ENCODE results near the gene SEPTIN7.
A peak's percentile ranks its signal among the peaks of the same experiment; 100 is the strongest.

The SEPTIN7 gene

DNA sequence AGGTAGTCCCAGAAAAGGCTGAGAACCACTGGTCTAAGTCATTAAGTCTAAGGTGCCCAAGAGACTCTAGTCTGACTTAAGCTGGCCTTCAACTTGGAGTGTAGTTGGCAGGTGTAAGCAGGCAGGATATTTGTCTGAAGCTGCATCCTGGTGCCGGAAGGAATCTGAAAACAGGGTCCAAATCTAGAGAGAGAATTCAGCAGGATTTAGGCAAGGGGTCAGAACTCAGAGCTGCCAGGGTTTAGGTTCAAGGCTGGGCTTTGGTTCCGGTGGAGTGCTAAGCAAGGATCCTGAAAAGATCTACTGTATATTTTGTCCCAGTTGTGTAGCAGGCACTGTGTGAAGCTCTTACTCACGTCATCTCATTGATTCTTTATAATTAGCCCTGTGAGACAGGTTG lies 16.5 kb upstream of the SEPTIN7 start:
- DNase-seq = no peak
- intact Hi-C loops (cut with DNase I) = no loop called here

DNA sequence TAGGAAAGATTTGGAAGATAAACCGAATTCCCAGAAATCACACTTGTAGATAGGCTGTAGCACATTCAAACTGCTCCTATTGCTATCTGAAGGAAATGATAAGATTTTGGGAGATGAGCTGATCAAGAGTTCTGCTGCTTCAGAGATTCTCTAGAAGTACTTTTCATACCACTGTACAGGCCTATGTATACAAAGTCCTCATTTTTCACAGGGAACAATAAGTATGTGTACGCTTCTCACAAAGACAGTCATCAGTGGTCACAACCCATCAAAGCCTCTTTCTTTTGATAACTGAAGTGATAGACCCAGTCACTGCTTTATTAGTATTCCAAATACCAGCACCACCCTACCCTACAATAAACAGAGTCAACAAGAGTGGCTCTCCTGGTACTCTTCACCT lies 15.6 kb upstream of the SEPTIN7 start:
- intact Hi-C loops (cut with DNase I) = no loop called here

DNA sequence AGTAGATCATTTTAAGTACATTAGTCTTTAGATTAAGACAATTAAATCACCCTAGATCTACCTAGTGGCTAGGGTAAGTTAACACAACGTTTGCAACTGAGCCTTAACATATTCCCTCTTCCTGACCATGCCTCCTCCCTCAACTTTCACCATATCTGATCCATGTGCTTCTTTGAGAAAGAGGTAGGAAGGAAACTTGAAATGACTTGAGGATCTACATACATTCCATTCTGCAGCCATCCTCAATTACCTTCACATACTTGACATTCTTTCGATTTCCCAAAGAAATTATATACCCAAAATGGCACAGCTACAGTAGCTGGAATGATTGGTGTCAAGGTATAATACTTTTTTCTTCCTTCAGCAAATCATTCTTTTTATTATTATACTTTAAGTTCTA lies 12.9 kb upstream of the SEPTIN7 start:
- DNase-seq = no peak
- intact Hi-C loops (cut with DNase I) = no loop called here

More for the DNA sequence above, 15.6 kb upstream of the SEPTIN7 start:
- no peak for DNase-seq

DNA sequence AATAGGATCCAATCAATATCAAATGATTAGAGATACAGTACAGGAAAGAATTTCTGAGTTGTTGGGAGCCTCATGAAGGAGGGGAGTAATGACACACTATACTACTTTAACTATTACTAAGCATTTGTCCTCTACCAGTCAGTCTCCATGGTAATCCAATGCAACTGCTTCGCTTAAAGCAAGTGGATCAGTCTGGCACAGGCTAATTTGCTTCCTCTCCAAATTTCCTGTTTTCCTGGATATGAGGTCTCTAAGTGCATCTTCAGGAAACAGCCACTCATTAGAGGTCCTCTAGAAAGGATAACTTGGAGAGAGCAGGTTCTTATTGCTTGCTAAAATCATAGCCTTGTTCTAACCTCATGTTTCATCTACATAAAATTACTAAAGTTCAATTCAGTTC lies 8.4 kb upstream of the SEPTIN7 start:
- intact Hi-C loops (cut with DNase I) = loop anchor here (2.0 kb wide), 1 partner anchor 74 kb away; no protein-coding TSS in a partner anchor

DNA sequence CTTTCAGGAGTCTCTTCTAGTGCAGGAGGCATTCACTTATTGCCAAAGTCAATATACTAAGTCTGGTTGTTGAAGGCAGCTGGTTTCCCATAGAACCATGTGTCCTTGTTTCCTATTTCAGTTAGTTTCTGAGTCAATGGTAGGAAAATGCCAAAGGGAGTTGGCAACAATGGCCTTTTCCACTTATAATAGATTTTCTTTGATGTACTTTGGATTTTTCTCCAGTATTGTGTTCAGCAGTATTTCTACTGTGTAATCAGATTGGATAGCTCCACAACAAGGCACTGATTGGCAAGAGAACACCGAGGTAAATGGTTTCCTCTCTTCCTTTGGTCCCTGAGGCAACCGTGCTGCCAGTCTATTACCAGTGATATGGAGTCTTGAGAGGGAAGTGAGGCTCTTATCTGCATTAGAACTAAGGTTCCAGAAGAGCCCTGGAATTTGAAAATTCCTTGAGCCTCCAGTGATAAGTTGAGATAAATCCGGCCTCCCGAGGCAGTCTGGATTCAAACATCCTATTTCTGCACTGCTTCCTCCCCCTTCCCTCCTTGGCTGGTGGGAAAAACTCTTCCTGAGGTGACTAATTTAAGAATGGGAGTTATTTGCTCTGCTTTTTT lies 7.9 kb upstream of the SEPTIN7 start:
- no peak for DNase-seq
- intact Hi-C loops (cut with DNase I) = loop anchor here (2.0 kb wide), 1 partner anchor 74 kb away; no protein-coding TSS in a partner anchor

More for the DNA sequence above, 8.4 kb upstream of the SEPTIN7 start:
- DNase-seq = no peak

DNA sequence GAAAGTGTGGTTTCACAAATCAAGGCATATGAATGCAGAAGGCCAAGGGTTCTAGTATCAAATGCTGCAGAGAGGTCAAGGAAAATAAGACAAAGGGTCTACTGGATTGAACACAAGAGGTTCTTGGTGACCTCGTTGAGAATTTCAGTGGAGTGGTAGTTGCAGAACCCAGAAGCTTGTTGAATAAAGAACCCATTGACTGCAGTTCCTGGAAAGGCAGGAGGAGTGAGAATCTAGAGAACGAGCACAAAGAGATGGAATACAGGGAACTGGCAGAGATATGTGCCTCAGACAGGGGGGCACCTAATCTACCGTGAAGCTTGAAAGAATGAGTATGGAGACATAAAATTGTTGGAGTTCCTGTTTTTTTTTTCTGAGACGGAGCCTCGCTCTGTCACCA lies 3.5 kb upstream of the SEPTIN7 start:
- intact Hi-C loops (cut with DNase I) = no loop called here
- DNase-seq = no peak

DNA sequence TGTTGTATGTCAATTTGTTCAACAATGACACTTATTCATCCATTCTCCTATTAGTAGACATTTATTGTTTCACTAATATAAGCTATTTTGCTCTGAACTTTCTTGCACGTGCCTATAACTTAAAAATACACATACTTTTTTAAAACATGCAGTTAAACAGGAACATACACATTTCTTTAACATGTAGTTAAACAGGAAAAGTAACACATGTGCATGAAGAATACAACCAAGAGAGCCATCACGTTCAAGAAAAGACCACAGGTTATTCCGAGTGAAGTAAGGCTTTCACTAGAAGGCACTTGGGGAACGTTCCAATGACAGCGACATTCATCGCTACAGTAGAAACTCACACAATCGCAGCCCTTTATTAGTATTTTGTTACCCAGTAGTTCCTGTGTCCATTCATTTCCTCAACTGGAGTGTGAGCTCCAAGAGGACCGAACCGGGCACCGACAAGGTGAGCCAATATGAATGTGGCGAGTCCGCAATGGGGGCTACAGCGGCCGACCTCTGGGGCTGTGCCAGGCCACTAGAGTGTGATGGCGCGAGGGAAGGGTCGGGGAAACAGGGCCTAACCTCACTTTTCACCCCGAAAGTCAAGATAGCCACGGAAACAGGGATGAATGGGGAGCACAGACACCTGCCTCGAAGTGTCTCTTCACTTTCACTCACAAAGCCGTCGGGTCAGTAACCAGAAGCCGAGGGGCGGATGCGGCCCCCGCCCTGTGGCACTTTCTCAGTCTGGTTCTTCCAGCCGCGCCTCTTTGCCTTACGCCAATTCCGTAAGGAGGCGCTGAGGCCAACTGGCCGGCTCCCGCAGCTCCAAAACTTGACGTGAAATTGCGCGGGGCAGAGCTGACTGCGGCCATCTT lies 775 bp upstream of the SEPTIN7 start:
- intact Hi-C loops (cut with DNase I) = loop anchor here (2.0 to 5.0 kb wide), 2 partner anchors 91 to 107 kb away; no protein-coding TSS in a partner anchor
- peak; percentile 74 to 97 (median 81) for DNase-seq

DNA sequence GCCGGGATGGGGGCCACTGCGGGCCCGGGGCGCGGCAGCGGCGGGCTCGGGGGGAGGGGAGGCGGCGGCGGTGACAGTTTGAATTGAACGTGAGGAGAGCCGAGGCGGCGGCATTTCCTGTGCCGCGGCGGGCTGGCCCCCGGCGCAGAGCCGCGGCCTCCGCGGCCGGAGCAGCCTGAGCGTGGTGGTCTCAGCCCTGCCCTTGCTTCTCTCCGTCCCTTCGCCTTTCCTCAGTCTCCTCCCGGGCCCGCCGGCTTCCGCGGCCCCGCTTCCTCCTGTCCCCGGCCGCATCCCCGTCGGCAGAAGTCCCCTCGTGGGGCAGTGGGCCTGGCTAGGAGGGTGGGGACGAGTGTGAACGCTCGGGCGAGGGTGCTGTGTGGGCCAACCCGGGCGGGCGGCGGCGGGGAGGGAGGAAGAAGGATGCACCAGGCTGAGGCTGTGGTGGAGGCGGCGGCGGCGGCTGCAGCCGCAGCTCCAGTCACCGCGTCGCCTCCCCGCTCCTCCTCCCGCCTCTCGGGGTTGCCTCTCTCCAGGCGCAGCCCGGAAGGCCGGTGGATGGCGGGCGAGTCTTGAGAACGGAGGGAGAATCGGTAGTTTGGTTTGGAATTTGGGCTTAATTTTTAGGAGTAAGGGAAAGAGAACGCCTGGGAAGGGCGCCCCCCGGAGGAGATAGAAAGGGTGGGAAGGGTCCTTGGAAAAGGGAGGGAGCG lies 690 bp downstream of the SEPTIN7 start:
- peak; percentile 63 to 94 (median 72) for DNase-seq
- intact Hi-C loops (cut with DNase I) = loop anchor here (2.0 to 5.0 kb wide), 2 partner anchors 93 to 106 kb away; no protein-coding TSS in a partner anchor

DNA sequence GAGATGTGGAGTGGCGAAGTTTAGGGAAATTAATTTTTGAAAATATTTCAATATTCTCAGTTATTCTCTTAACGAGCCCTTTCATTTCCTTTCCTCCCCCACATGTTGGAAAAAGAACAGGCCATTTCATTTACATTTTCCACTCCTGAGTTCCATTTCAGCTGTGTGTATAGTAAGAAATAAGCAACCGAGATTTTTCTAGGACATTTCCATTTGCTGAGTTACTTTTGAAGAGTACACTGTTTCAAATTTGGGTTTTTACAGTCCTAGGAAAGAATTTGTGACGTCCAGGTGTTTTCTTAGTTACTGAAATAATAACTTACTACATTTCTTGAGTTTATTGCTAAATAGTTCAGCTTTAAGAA lies 1.2 kb downstream of the SEPTIN7 start:
- intact Hi-C loops (cut with DNase I) = loop anchor here (5.0 kb wide), 1 partner anchor 105 kb away; no protein-coding TSS in a partner anchor
- no peak for DNase-seq

DNA sequence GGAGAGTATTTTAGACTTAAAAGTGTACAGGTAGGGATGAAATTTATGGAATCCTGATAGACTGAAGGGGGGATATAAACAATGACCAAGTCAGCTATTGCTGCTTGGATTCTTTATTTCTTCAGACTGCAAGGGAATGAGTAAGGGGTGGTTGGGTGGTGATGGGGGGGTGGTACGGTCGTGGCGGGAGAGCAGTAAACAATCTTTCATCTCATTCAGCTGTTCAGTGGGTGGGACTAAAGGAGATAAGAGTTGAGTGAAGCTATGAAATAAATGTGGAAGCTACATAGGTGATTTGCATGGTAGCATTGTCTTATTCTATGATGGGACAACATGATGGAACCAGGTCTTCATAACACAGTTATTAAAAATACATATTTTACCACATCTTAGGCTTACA lies 1.8 kb downstream of the SEPTIN7 start:
- no peak for DNase-seq
- intact Hi-C loops (cut with DNase I) = loop anchor here (5.0 kb wide), 1 partner anchor 105 kb away; no protein-coding TSS in a partner anchor

DNA sequence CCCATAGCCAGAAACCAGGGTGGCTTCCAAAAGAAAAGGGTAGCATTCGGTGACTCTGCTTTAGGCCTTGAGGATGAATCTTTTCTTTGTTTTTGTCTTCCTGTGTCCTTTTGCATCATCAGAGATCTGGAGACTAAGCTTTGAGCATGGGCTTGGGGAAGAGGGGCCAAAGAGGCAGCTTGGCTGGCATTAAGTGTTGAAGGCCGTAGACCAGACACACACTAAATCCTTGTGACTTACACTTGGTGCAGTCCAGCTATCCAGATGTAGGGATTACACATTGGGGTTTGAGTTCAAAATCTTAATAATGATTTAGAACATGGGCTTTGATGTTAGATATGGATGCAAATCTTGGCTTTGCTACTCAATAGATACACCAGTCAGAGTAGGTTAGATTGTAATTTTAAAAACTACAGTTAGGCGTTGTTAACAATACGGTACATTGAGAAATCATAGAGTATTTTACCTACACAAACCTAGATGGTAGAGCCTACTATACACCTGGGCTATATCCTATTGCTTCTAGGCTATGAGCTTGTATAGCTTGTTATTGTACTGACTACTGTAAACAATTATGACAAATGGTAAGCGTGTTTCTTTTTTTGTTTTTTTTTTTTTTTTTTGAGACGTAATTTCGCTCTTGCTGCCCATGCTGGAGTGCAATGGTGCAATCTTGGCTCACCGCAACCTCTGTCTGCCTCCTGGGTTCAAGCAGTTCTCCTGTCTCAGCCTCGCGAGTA lies 3.5 kb downstream of the SEPTIN7 start:
- intact Hi-C loops (cut with DNase I) = loop anchor here (5.0 kb wide), 1 partner anchor 103 kb away; no protein-coding TSS in a partner anchor
- no peak for DNase-seq

DNA sequence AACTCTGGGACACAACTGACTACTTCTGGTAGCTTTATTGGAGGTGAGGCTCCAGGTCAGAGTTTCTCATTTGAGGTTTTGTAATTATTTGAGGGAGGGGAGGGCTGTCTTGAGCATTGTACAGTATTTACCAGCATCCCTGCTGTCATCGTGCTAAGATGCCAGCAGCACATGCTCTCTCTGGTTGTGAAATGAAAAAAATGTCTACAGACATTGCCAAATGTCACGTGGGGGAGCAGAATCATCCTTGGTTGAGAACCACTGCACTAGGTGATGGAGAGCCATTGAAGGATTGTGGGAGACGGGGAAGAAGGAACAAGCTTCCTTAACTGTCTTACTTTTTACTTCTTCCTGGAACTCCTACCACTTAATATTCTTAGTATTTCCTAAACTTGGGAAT lies 5.0 kb downstream of the SEPTIN7 start:
- intact Hi-C loops (cut with DNase I) = loop anchor here (5.0 kb wide), 1 partner anchor 46 kb away; no protein-coding TSS in a partner anchor
- no peak for DNase-seq

DNA sequence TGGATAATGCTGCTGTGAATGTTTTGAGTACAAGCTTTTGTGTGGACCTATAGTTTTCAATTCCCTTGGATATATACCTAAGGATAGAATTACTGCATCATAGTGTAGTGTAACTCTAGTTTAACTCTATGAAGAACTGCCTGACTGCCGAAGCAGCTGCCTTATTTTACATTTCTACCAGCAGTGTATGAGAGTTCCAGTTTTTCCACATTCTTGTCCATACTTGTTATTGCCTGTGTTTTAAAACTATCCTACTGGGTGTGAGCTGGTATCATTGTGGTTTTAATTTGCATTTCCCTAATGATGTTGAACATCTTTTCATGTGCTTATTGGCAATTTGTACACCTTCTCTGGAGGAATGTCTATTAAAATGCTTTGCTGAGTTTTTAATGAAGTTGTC lies 15.7 kb downstream of the SEPTIN7 start:
- no peak for DNase-seq
- intact Hi-C loops (cut with DNase I) = no loop called here

DNA sequence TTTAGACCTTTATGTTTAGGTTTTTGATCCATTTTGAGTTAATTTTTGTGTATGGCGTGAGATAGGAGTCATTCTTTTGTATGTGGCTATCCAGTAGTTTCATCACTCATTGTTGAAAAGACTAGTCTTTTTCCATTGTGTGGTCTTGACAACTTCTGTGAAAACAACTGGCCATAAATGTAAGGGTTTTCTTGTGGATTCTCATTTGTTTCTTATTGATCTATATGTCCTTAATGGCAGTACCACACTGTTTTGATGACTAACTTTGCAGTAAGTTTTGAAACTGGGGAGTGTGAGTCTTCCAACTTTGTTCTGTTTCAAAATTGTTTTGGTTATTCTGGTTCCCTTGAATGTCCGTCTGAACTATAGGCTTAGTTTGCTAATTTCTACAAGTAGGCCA lies 16.3 kb downstream of the SEPTIN7 start:
- intact Hi-C loops (cut with DNase I) = no loop called here
- DNase-seq = no peak

DNA sequence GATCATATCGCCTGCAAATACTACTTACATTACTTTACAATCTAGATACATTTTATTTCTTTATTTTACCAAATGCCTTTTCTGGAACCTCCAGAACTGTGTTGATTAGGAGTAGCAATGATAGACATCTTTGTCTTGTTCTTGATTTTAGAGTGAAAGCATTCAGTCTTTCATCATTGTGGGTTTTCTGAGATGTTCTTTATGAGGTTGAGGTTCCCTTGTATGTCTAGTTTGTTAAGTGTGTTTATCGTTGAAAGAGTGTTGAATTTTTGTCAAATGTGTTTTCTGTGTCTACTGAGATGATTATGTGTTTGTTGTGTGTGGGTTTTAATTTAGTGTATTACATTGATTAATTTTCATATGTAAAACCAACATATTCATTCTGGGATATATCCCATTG lies 17.1 kb downstream of the SEPTIN7 start:
- no peak for DNase-seq
- intact Hi-C loops (cut with DNase I) = no loop called here

DNA sequence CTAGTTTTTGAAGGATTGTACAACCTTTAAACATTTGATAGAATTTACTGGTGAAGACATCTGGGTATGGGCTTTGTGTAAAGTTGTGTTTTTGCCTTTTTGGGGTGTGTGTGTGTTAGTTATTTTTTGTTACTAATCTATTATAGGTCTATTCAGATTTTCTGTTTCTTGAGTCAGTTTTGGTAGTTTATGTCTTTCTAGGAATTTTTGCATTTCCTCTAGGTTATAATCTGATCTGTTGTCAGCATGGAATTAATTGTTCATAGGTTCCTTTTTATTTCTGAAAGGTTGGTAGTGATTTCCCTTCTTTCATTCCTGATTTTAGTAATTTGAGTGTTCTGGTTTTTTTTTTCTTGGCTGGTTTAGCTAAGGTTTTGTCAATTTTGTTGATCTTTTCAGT lies 17.7 kb downstream of the SEPTIN7 start:
- DNase-seq = no peak
- intact Hi-C loops (cut with DNase I) = no loop called here

DNA sequence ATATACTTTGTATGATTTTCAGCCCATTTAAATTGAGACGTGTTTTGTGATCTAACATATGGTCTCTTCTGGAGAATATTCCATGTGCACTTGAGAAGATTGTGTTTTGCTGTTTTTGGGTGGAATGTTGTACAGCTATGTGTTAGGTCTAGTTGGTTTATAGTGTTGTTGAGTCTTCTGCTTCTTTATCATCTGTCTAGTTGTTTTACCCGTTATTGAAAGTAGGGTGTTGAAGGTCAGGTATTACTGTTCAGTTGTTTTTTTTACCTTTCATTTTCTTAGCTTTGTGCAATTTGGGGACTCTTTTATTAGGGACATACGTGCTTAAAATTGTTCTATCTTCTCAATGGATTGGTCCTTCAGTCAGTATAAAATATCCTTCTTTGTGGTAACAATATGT lies 18.5 kb downstream of the SEPTIN7 start:
- no peak for DNase-seq
- intact Hi-C loops (cut with DNase I) = no loop called here

DNA sequence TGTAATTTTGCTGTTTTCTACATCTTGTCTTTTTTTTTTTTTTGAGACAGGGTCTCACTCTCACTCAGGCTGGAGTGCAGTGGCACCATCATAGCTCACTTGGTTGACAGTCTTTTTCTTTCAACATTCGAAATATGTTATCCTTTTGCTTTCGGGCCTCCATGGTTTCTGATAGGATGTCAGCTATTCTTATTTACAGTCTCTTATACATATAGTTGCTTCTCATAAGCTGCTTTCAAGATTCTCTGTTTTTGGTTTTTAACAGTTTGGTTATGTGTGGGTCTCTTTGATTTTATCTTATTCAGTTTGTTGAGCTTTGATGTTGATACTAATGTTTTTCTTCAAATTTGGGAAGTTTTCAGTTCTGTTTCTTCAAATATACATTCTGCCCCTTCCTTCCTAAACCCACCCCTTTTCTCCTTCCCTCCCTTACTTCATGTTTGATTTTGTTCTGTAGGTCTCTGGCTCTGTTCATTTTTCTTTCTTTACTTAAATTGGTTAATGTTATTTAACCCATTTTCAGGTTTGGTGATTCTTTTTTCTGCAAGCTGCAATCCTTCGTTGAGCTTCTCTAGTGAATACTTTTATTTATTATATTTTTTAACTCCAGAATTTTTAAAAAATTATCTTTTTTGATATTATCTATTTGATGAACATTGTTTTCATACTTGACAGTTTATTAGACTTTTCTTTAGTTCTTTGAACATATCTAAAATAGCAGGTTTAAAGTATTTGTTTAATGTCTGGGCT lies 19.3 kb downstream of the SEPTIN7 start:
- DNase-seq = no peak
- intact Hi-C loops (cut with DNase I) = no loop called here

DNA sequence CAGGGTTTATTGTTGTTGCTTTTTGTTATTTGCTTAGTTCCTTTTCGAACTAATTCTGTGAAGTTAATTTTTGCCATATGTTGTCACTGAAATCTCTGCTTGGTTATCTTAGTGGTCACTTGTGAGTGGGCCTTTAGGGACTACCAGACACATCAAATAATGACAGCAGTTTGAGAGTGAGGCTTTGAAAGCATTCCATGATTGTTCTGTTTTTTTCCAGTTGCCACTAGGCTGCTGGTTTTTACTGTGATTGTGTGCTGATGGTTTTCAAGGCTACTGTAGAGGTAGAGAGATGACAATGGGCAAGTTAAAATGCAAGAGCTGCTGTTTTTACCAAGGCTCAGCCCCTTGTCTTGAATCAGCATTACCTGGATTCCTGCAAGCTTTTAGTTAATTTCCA lies 20.0 kb downstream of the SEPTIN7 start:
- DNase-seq = no peak
- intact Hi-C loops (cut with DNase I) = no loop called here

DNA sequence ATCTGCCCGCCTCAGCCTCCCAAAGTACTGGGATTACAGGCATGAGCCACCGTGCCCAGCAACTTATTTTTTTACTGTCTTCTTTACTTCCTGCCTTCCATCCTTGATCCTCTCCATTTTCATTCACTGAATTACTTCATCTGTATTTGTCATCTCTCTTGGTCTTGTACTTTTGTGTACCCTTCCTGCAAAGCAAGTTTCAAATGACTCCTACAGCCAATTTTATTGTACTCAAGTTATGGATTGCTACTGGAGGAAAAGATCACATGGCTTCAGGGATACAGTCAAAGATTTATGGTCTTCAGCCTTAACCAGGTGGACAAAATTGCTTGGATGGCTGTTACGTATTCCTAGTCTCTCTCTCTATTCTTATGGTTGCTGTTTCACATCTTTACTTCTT lies 22.6 kb downstream of the SEPTIN7 start:
- no peak for DNase-seq
- intact Hi-C loops (cut with DNase I) = no loop called here
